Stimulated activated naive CD8-positive, alpha-beta T cell treated with anti-CD3 and anti-CD28 coated beads, Interleukin-15, Interleukin-2, amounts not matched to agents 100 ng/mL and 50 ng/mL, for 24 hours (primary cell): ENCODE data around the gene HIRA.

Source experiments
- H3K27ac Mint-ChIP-seq: one replicate; pipeline ENCODE4 v1.8.0; 2021; ENCODE audit warnings: mild to moderate bottlenecking, mixed read lengths
- H3K27me3 Mint-ChIP-seq: one replicate; pipeline ENCODE4 v1.8.0; 2021; ENCODE audit warnings: mixed read lengths
- H3K36me3 Mint-ChIP-seq: one replicate; pipeline ENCODE4 v1.8.0; 2021; ENCODE audit warnings: low read depth, mixed read lengths
- H3K4me1 Mint-ChIP-seq: one replicate; pipeline ENCODE4 v1.8.0; 2021; ENCODE audit warnings: low read depth, mixed read lengths
- H3K4me3 Mint-ChIP-seq: one replicate; pipeline ENCODE4 v1.8.0; 2021; ENCODE audit warnings: mild to moderate bottlenecking, mixed read lengths
- H3K9me3 Mint-ChIP-seq: one replicate; pipeline ENCODE4 v1.8.0; 2021; ENCODE audit warnings: mixed read lengths

The HIRA gene

DNA sequence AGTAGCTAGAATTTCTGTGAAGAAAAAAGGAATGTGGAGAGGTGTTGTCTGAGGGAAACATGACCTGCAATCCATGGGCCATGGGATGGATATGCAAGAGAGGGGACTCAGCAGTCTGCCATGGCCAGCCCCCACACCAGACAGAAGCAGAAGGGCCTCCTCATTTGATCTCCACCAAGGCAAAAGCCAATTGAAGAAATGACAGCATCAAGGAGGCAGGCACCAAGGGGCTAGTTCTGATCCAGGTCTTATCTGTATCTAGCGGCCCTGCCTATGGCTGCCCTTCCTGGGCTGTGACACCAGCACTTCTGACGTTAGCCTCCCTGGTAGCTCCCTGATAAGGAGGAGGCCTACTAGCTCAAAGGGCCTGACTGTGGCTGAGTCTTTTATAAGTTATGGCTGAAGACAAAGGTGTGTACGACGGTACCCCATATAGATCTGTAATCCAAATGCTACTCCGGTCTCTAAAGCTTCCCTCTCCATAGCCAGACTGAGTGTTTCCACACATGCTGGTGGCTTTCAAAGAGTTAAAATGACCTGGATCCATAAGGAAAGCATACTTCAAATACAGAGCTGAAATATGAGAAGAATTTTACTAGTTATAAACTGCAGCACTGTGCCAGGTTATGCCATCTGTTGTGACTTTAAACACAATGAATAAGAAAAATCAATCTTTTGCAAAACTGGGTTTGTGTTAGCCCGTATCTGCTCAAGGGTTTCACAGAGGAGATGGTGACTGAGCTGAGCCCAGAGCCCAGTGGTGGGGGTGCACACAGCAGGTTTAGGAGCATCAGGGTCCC lies 34.4 kb downstream of the HIRA start:
- no peak overlapping the region for H3K27ac Mint-ChIP-seq
- H3K4me1 Mint-ChIP-seq, result no peaks in the 10 kb centered on the region
- H3K27me3 Mint-ChIP-seq, result no peaks in the 10 kb centered on the region
- no peaks in the 10 kb centered on the region for H3K9me3 Mint-ChIP-seq
- peaks cover 64% of the 10 kb centered on the region for H3K36me3 Mint-ChIP-seq
- H3K4me3 Mint-ChIP-seq, result no peak overlapping the region

DNA sequence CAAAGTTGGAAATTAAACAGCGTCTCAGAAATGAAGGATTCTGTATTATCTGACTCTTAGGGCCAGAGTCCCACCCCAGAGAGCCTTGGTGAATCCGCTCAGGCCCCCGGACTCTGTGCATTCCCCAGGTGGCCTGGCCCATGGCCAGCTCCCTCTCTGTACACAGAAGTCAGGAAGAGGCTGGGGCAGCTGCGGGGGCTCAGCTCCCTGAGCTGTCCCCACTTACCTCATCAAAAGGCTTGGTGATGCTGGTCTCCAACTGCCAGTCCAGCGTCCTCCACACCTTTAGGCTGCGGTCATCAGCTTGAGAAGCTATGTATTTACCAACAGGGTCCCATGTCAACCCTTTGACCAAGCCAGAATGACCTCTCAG lies 35.0 kb downstream of the HIRA start:
- no peaks in the 10 kb centered on the region for H3K9me3 Mint-ChIP-seq
- H3K27ac Mint-ChIP-seq, result no peak overlapping the region
- H3K27me3 Mint-ChIP-seq, result no peaks in the 10 kb centered on the region
- peaks cover 58% of the 10 kb centered on the region for H3K36me3 Mint-ChIP-seq
- no peak overlapping the region for H3K4me3 Mint-ChIP-seq
- H3K4me1 Mint-ChIP-seq, result no peaks in the 10 kb centered on the region

DNA sequence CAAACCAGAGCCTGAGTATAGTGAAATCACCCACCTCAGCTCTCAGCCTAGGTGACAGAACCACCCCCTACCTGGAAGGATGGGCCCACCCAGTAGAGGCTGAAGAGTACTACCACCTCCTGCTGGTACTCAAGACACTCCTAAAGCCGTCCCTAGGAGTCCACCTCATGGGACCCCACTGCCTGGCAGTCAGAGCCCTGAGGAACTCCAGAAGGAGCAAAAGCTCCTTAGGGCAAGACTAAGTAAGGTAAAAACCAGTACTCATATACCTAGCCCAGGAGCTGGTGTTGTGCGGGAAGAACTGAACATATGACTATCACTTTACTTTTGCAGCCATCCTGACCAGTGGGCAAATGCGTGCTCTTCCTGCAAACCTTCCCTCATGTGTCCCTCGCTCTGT lies 36.3 kb downstream of the HIRA start:
- Mint-ChIP-seq H3K36me3 (peaks cover 55% of the 10 kb centered on the region), H3K9me3 (no peaks in the 10 kb centered on the region), H3K27me3 (no peaks in the 10 kb centered on the region), H3K27ac (no peak overlapping the region), H3K4me1 (no peaks in the 10 kb centered on the region), H3K4me3 (no peak overlapping the region)

DNA sequence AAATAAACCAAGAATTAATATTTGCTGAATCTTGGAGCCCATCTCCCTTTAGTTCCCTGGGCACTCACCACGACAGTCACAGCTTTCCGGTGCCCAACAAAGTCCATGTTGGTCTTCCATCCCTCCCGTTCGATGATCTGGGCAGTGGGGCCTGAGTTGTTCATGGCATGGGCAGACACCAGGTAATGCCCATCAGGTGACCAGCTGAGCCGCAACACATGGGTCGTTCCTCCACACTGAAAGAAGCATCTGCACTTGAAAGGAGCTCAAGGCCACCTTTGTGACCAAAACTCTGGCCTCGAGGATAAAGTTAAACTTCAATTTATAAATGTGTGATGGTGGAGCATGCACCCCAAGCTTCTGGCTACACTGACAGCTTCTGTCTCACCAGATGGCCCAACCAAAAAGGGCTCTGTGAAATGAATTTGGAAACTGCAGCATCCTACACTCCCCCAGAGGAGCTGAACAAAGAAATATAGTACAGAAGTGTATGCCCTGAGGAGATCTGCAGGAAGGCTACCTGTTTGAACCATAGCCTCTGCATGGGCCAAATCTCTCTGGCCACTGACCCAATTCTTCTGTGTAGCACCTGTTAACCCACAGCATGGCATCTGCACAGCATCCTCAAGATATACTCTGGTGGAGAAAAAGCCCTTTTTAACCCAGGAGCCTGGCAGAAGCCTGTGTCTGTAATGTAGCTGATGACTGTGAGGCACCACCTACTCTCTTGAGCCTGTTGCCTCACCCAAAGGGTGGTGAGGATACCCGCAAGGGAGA lies 37.1 kb downstream of the HIRA start:
- no peaks in the 10 kb centered on the region for H3K27me3 Mint-ChIP-seq
- no peak overlapping the region for H3K27ac Mint-ChIP-seq
- no peak overlapping the region for H3K4me3 Mint-ChIP-seq
- H3K9me3 Mint-ChIP-seq, result no peaks in the 10 kb centered on the region
- H3K36me3 Mint-ChIP-seq, result peaks cover 56% of the 10 kb centered on the region
- no peaks in the 10 kb centered on the region for H3K4me1 Mint-ChIP-seq

DNA sequence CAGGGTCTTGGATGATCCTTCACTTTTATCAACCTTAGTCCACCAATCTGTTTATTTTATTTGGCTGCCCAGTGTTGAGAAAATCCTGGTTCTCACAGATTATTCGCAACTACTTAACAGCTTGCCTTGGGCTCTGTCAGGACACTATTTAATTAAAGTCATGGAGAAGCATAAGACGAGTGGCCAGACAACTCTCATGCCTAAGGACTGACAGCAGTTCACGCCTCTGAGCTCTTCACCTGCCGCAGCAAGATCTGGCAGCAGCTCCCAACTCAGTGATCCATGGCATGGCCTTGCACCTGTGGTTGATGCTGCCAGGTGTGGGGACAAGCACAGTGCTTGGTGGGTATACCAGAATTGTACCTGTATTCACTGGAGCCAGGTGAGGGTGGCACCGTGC lies 37.8 kb downstream of the HIRA start:
- H3K9me3 Mint-ChIP-seq, result no peaks in the 10 kb centered on the region
- H3K27ac Mint-ChIP-seq, result no peak overlapping the region
- no peak overlapping the region for H3K4me3 Mint-ChIP-seq
- H3K27me3 Mint-ChIP-seq, result no peaks in the 10 kb centered on the region
- no peaks in the 10 kb centered on the region for H3K4me1 Mint-ChIP-seq
- peaks cover 53% of the 10 kb centered on the region for H3K36me3 Mint-ChIP-seq

DNA sequence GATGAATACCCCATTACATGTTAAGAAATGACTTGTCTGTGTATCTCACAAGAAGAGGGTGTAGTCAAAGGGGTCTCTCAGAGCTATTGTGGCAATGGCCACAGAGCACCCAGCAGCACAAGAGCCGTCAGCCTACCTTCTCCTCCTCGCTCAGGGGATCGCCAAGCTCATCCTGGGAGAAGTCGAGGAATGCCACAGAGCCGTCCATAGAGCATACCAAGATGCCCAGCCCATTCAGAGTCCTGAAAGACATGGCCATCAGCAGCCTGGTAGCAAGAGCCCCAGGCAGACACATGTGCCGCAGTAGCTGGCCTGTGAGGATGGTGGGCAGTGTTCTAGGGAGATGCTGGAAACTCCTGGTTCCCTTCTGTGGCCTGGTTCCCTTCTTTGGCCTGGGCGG lies 44.0 kb downstream of the HIRA start:
- H3K4me1 Mint-ChIP-seq, result no peaks in the 10 kb centered on the region
- H3K36me3 Mint-ChIP-seq, result peaks cover 65% of the 10 kb centered on the region
- no peak overlapping the region for H3K4me3 Mint-ChIP-seq
- H3K27me3 Mint-ChIP-seq, result no peaks in the 10 kb centered on the region
- no peak overlapping the region for H3K27ac Mint-ChIP-seq
- H3K9me3 Mint-ChIP-seq, result no peaks in the 10 kb centered on the region

DNA sequence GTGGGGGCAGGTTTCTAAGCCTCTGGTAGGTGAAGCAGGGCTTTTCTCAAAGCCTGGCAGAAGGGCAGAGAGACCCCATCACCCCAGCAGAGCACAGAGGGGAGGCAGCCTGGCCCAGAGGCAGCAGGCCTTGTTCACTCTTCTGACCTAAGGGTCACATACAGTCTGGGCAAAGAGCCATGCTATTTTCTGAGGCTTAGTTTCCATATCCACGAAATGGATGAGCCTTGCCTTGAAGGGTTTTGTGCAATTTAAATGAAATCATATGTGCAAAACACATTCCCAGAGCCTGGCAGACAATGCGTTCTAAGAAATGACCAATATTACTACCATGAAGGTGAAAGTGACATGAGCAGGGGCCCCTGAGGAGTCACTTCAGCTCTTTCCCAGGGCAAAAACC lies 44.5 kb downstream of the HIRA start:
- no peak overlapping the region for H3K27ac Mint-ChIP-seq
- no peaks in the 10 kb centered on the region for H3K9me3 Mint-ChIP-seq
- no peaks in the 10 kb centered on the region for H3K4me1 Mint-ChIP-seq
- peaks cover 70% of the 10 kb centered on the region for H3K36me3 Mint-ChIP-seq
- no peaks in the 10 kb centered on the region for H3K27me3 Mint-ChIP-seq
- no peak overlapping the region for H3K4me3 Mint-ChIP-seq

DNA sequence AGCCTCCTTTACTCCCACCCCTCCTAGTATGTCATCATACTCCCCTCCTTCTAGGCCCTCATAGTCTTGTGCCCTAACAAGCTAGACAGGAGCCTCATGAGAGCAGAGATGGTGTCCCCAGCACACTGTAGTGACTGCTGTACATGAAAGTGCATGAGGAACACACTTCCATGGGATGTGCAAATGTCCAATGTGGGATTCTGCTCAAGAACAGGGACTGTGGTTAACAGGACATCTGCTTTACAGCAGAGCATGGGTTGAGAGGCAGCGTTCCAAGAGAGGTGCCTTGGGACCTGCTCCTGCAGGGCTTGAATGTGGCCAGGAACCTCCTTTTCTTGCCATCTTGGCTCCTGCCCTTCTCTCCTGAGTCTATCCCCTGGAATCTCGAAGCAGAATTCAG lies 45.3 kb downstream of the HIRA start:
- H3K36me3 Mint-ChIP-seq, result peaks cover 78% of the 10 kb centered on the region
- no peaks in the 10 kb centered on the region for H3K4me1 Mint-ChIP-seq
- H3K4me3 Mint-ChIP-seq, result no peak overlapping the region
- no peaks in the 10 kb centered on the region for H3K9me3 Mint-ChIP-seq
- no peaks in the 10 kb centered on the region for H3K27me3 Mint-ChIP-seq
- no peak overlapping the region for H3K27ac Mint-ChIP-seq

DNA sequence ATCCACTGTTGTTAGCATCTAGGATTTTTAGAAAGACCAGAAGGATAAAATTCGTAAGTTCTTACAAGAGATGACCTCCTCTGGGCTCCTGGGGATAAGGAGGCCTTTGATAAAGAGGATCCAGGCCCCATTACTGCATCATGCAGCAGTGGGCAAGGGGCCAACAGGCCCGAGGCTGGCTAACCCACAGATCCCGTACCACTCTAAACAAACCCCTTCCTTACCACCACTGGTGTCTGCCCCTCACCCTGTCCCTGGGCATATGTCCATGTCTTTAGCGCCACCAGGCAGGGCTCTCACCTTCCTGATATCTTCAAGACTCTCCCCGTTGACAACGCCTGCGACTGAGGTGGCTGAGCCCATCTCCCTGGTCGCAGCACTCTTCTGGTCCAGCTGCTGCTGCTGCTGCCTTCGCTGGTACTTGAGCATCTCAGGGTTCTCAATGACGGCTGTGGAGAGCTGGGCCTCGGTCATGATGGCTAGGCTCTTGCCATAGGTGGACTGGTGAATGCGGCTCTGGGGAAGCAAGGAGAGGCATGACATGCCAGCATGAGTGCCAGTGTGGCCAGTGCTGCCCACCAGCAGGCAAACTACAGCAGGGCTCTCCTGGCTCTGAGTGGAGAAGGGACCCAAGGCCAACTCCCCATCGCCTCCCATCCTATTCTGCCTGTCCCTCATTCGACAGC lies 46.2 kb downstream of the HIRA start:
- Mint-ChIP-seq H3K9me3 (no peaks in the 10 kb centered on the region), H3K36me3 (peaks cover 76% of the 10 kb centered on the region), H3K27ac (no peak overlapping the region), H3K4me1 (no peaks in the 10 kb centered on the region), H3K27me3 (no peaks in the 10 kb centered on the region), H3K4me3 (no peak overlapping the region)

DNA sequence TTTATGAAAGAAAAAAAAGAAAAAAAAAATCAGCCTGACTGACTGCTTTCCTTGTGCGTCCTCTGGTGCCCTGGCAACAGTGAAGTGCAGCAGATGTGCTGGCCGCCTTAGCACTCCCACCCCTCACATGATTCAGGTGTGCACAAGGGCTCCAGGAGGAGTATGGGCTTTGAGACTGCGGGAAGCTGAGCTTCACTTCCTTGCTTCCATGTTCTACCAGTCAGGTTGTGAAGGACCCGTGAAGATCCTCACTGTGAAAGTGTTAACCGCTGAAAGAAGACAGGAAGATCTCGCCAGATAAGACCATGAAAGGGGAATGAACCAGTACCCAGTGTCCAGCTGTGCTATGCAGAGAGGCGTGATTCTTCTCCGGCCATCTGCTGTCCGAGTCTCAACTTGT lies 48.2 kb downstream of the HIRA start:
- H3K9me3 Mint-ChIP-seq, result no peaks in the 10 kb centered on the region
- no peak overlapping the region for H3K27ac Mint-ChIP-seq
- no peaks in the 10 kb centered on the region for H3K27me3 Mint-ChIP-seq
- peaks cover 66% of the 10 kb centered on the region for H3K36me3 Mint-ChIP-seq
- no peaks in the 10 kb centered on the region for H3K4me1 Mint-ChIP-seq
- no peak overlapping the region for H3K4me3 Mint-ChIP-seq

DNA sequence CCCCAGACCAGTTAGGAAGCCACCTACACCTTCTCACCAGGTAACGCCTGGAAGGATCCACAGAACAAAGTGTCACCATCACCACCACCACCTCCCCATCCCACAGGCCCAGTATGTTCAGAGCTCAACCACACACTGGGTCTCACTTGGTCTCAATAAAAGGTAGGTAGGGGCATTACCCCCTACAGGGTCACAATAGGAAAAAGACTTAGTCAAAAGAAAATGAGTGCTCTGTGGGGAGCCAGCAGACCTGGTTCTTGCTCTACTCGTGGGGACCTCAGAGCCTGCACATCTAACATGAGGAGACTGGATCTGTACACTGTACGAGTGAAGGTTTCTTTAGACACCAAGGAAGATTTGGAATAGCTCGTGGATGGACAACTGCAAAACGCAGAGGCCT lies 49.3 kb downstream of the HIRA start:
- Mint-ChIP-seq H3K27me3 (no peaks in the 10 kb centered on the region), H3K4me3 (no peak overlapping the region), H3K36me3 (peaks cover 68% of the 10 kb centered on the region), H3K4me1 (no peaks in the 10 kb centered on the region), H3K27ac (no peak overlapping the region), H3K9me3 (no peaks in the 10 kb centered on the region)

DNA sequence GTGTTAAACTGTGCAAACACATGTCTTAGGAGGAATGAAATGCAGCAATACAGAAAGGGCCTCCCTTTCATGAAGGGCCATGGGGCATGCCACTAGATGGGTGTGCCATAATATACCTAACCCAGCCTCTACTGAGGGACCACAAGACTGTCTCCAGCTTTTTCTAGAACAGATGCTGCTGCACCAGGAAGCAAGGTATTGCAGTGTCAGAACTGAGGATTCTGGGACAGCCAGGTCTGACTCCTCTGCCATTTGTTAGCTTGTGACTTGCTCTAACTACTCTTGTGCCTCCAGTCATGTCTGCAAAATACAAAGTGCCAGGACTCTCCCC lies 53.2 kb downstream of the HIRA start:
- H3K4me3 Mint-ChIP-seq, result no peak overlapping the region
- peaks cover 72% of the 10 kb centered on the region for H3K36me3 Mint-ChIP-seq
- no peaks in the 10 kb centered on the region for H3K27me3 Mint-ChIP-seq
- H3K4me1 Mint-ChIP-seq, result no peaks in the 10 kb centered on the region
- H3K27ac Mint-ChIP-seq, result no peak overlapping the region
- no peaks in the 10 kb centered on the region for H3K9me3 Mint-ChIP-seq

DNA sequence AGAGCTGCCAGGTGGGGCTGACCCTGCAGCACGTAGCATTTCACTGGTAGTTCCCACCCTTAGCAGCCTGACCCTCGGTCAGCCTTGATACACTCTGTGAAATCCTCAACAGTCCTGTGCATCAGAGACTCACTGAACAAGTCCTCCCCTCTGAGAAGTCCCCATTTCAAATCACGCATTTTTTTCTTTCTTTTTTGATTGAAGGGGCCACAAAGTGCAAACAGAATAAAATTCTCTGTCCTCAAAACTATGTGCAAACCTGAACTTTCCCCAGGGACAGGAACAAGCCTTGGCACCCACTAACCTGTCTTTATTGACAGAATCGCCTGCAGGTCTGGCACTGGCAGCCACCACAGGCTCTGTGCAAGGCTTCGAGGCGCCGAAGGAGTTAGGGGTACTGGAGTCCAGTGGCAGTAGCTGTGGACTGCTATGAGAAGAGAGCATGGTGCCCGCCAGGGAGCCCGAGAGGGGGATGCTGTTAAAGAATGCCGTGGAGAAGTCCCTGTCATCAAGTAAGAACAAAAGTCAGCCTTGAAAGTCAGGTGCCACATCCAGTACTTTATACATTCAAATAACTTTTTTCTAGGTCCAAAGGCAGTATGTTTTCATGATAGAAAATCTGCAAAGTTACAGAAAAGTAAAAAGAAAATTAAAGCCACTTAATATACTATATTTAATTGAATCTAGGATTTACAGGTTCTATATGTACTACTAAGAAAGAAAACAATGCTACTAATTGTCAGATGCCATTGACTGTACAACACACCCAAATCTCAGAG lies 53.8 kb downstream of the HIRA start:
- Mint-ChIP-seq H3K4me3 (no peak overlapping the region), H3K36me3 (peaks cover 70% of the 10 kb centered on the region), H3K27ac (no peak overlapping the region), H3K9me3 (no peaks in the 10 kb centered on the region), H3K27me3 (no peaks in the 10 kb centered on the region), H3K4me1 (no peaks in the 10 kb centered on the region)

DNA sequence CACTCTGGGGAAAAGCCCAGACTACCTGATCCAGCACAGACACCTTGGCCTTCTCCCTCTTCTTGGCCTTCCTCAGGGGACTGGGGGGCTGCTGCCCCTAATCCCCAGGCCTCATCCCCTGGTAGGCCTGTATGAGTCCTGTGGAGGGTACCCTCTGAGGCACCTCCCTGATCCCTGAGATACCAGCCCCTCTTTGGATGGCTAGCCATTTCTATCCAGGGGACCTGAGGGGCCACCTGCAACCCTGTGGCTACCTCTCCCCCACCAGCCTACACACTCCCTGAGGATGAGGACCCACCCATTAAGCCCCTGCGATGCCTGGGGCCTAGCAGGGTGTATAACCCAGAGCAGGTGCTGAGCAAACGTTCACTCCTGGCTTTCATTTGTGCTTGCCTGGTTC lies 54.6 kb downstream of the HIRA start:
- Mint-ChIP-seq H3K27me3 (no peaks in the 10 kb centered on the region), H3K36me3 (peaks cover 64% of the 10 kb centered on the region), H3K9me3 (no peaks in the 10 kb centered on the region), H3K4me3 (no peak overlapping the region), H3K27ac (no peak overlapping the region), H3K4me1 (no peaks in the 10 kb centered on the region)

DNA sequence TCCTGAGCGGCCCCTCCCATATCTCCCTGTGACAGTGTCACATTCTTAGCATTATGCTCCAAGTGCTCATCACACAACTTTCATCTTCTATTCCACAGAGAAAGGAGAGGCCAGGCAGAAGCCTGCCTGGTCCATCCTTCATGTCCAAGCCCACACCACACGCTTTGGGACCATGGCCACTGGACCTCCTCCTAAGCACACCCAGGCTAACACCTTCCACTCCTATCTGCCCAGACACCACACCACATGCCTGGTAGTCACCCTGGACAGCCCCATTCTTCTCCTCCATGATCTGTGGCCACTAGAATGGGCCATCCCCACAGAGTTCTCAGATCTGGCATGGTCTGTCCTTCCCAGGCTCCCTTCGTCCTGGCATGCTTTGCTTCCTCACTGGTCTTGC lies 55.3 kb downstream of the HIRA start:
- Mint-ChIP-seq H3K4me1 (no peaks in the 10 kb centered on the region), H3K9me3 (no peaks in the 10 kb centered on the region), H3K27me3 (no peaks in the 10 kb centered on the region), H3K36me3 (peaks cover 64% of the 10 kb centered on the region), H3K4me3 (no peak overlapping the region), H3K27ac (no peak overlapping the region)
